Motor neuron (in vitro differentiated cells): ENCODE data around the gene RNF144B. TPM values are rescaled to one million over a fixed set of nuclear protein-coding genes. Genes with fewer than 3 reads are reported as not detected.

ENCODE experiments used
- ATAC-seq, 8 experiments: fragments of 200-7000 bp; cut with Tn5 transposase; replicated peaks in 6 of 8; 2 replicates each; pipeline ENCODE4 v1.8.0; 2021; ENCODE audit warnings: mild to moderate bottlenecking in 8 of 8, moderate library complexity in 8 of 8
- H3K27ac ChIP-seq, 2 donors: fragments of 250-450 bp; sonication (Bioruptor Pico); 2 replicates each; pipeline ENCODE4 v1.9.0; 2021; ENCODE audit warnings: antibody characterized with exemption in 2 of 2, mild to moderate bottlenecking in 2 of 2, moderate library complexity in 1 of 2
- H3K4me1 ChIP-seq, 2 donors: fragments of 250-450 bp; sonication (Bioruptor Pico); replicated peaks in 1 of 2; 2 replicates each; pipeline ENCODE4 v1.6.1; 2021; ENCODE audit warnings: antibody characterized with exemption in 2 of 2, mild to moderate bottlenecking in 2 of 2, moderate library complexity in 1 of 2
- H3K4me3 ChIP-seq, 5 donors: fragments of 250-450 bp; sonication (Bioruptor Pico); 2 replicates each; pipeline ENCODE4 v1.9.0; 2021; ENCODE audit warnings: antibody characterized with exemption in 5 of 5, mild to moderate bottlenecking in 5 of 5, moderate library complexity in 4 of 5
- WGBS, 10 experiments: fragments of 450-650 bp; shearing (Covaris generic); methylation state at CpG; one replicate each; pipeline ENCODE4 v1.0.0; 2022; 5-methylcytosine and 5-hydroxymethylcytosine counted together
- in situ Hi-C, 9 experiments: fragments of 400-800 bp; cut with MboI; loops; one replicate each; pipeline ENCODE4 v1.15.0; 2021; ENCODE audit warnings: low sequenced_read_pairs in 9 of 9, low pct_unique_long_range_greater_than_20kb in 2 of 9; ENCODE audit not compliant: unreplicated experiment in 9 of 9
- total RNA-seq, 8 experiments: library from RNA; unstranded; fragments of 300-600 nt; gene quantifications; 2 replicates each; pipeline versions ENCODE4 v1.2.3 to v1.2.4, GENCODE V29; 2022

RNF144B gene
- total RNA-seq, 8 experiments from 2014 or later, result 0.11 to 6.2 (median 0.51) TPM

GRCh38 chr6:18503593-18504231, 116.6 kb downstream of the RNF144B start:
- H3K27ac ChIP-seq, result no peak overlapping the region
- ATAC-seq, result peak; percentile 69 to 88 (median 72)
- WGBS, 10 experiments, result 0 to 80% (median 33%) methylated on average over 1 to 9 of the region's 11 CpGs
- in situ Hi-C loops, result loop anchor here in 6 of 9 experiments (10.0 to 25.0 kb wide), 3 partner anchors 166 to 191 kb away; no protein-coding TSS in a partner anchor
- peaks cover 2 to 3% of the 10 kb centered on the region in 2 donors for H3K4me1 ChIP-seq
- H3K4me3 ChIP-seq, result no peak overlapping the region

GRCh38 chr6:18504232-18504596, 117.1 kb downstream of the RNF144B start:
- no peak overlapping the region for H3K27ac ChIP-seq
- ATAC-seq, result no peak
- H3K4me1 ChIP-seq, result peaks cover 2 to 3% of the 10 kb centered on the region in 2 donors
- H3K4me3 ChIP-seq, result no peak overlapping the region
- in situ Hi-C loops, result loop anchor here in 6 of 9 experiments (10.0 to 25.0 kb wide), 3 partner anchors 167 to 192 kb away; no protein-coding TSS in a partner anchor
- 0 to 44% (median 29%) methylated on average over 1 to 2 of the region's 2 CpGs; no CpG with 5 or more reads in 3 of the 10 experiments for WGBS, 10 experiments

- H3K4me1 ChIP-seq, result peaks cover 2 to 3% of the 10 kb centered on the region in 2 donors
- 60 to 93% (median 64%) methylated on average over 3 to 13 of the region's 15 CpGs; no CpG with 5 or more reads in 1 of the 10 experiments for WGBS, 10 experiments
- no peak overlapping the region for H3K27ac ChIP-seq
- H3K4me3 ChIP-seq, result no peak overlapping the region
- in situ Hi-C loops, result loop anchor here in 6 of 9 experiments (10.0 to 25.0 kb wide), 3 partner anchors 169 to 194 kb away; no protein-coding TSS in a partner anchor
- ATAC-seq, result peak in 5 of 8 experiments; percentile 71 to 88 (median 83)
Observed at GRCh38 chr6:18506382-18507017, 119.3 kb downstream of the RNF144B start.

GRCh38 chr6:18507018-18507415, 119.9 kb downstream of the RNF144B start:
- in situ Hi-C loops, result loop anchor here in 6 of 9 experiments (10.0 to 25.0 kb wide), 3 partner anchors 170 to 195 kb away; no protein-coding TSS in a partner anchor
- 45 to 100% (median 81%) methylated on average over 1 to 7 of the region's 7 CpGs; no CpG with 5 or more reads in 2 of the 10 experiments for WGBS, 10 experiments

GRCh38 chr6:18507561-18507960, 120.4 kb downstream of the RNF144B start:
- H3K4me3 ChIP-seq, result no peak overlapping the region
- 0 to 100% (median 91%) methylated on average over 1 to 2 of the region's 2 CpGs; no CpG with 5 or more reads in 2 of the 10 experiments for WGBS, 10 experiments
- H3K4me1 ChIP-seq, result peaks cover 2 to 3% of the 10 kb centered on the region in 2 donors
- ATAC-seq, result no peak
- in situ Hi-C loops, result loop anchor here in 6 of 9 experiments (10.0 to 25.0 kb wide), 3 partner anchors 170 to 195 kb away; no protein-coding TSS in a partner anchor
- no peak overlapping the region for H3K27ac ChIP-seq

More at GRCh38 chr6:18507018-18507415, 119.9 kb downstream of the RNF144B start:
- peak; percentile 32 to 69 (median 46) for ATAC-seq
- Histone ChIP-seq H3K4me1 (peaks cover 2 to 3% of the 10 kb centered on the region in 2 donors), H3K4me3 (no peak overlapping the region), H3K27ac (no peak overlapping the region)

- no peak overlapping the region for H3K4me3 ChIP-seq
- 0 to 100% (median 60%) methylated on average over 1 to 3 of the region's 3 CpGs; no CpG with 5 or more reads in 3 of the 10 experiments for WGBS, 10 experiments
- ATAC-seq, result no peak
Observed at GRCh38 chr6:18509871-18510643, 122.9 kb downstream of the RNF144B start.

GRCh38 chr6:18510644-18511033, 123.5 kb downstream of the RNF144B start:
- in situ Hi-C loops, result loop anchor here in 5 of 9 experiments (25.0 kb wide), 2 partner anchors 173 to 198 kb away; no protein-coding TSS in a partner anchor
- no peak for ATAC-seq
- WGBS, 10 experiments, result 17 to 100% (median 64%) methylated on average over 1 to 2 of the region's 2 CpGs; no CpG with 5 or more reads in 6 of the 10 experiments

More at GRCh38 chr6:18509871-18510643, 122.9 kb downstream of the RNF144B start:
- Histone ChIP-seq H3K4me1 (peaks cover 2 to 3% of the 10 kb centered on the region in 2 donors), H3K27ac (no peak overlapping the region)
- in situ Hi-C loops, result loop anchor here in 6 of 9 experiments (10.0 to 25.0 kb wide), 3 partner anchors 173 to 198 kb away; no protein-coding TSS in a partner anchor

GRCh38 chr6:18511211-18511610, 124.1 kb downstream of the RNF144B start:
- in situ Hi-C loops, result loop anchor here in 5 of 9 experiments (25.0 kb wide), 2 partner anchors 174 to 199 kb away; no protein-coding TSS in a partner anchor
- Histone ChIP-seq H3K27ac (no peak overlapping the region), H3K4me3 (no peak overlapping the region), H3K4me1 (peaks cover 2 to 3% of the 10 kb centered on the region in 2 donors)
- WGBS, 10 experiments, result 54 to 100% (median 65%) methylated on average over 1 to 6 of the region's 8 CpGs; no CpG with 5 or more reads in 1 of the 10 experiments
- ATAC-seq, result no peak

More at GRCh38 chr6:18510644-18511033, 123.5 kb downstream of the RNF144B start:
- Histone ChIP-seq H3K27ac (no peak overlapping the region), H3K4me3 (no peak overlapping the region), H3K4me1 (peaks cover 2 to 3% of the 10 kb centered on the region in 2 donors)

GRCh38 chr6:18513253-18513798, 126.2 kb downstream of the RNF144B start:
- no peak overlapping the region for H3K4me3 ChIP-seq
- no peak for ATAC-seq
- WGBS, 10 experiments, result 0 to 92% (median 80%) methylated on average over 1 to 2 of the region's 2 CpGs; no CpG with 5 or more reads in 3 of the 10 experiments
- no peak overlapping the region for H3K27ac ChIP-seq
- in situ Hi-C loops, result loop anchor here in 5 of 9 experiments (25.0 kb wide), 2 partner anchors 176 to 201 kb away; no protein-coding TSS in a partner anchor
- H3K4me1 ChIP-seq, result no peaks in the 10 kb centered on the region

GRCh38 chr6:18514180-18514579, 127.0 kb downstream of the RNF144B start:
- Histone ChIP-seq H3K27ac (no peak overlapping the region), H3K4me3 (no peak overlapping the region), H3K4me1 (no peaks in the 10 kb centered on the region)
- WGBS, 10 experiments, result 18 to 100% (median 85%) methylated on average over 1 to 5 of the region's 7 CpGs
- in situ Hi-C loops, result loop anchor here in 5 of 9 experiments (25.0 kb wide), 2 partner anchors 177 to 202 kb away; no protein-coding TSS in a partner anchor
- no peak for ATAC-seq

- Histone ChIP-seq H3K4me3 (no peak overlapping the region), H3K4me1 (no peaks in the 10 kb centered on the region), H3K27ac (no peak overlapping the region)
- in situ Hi-C loops, result loop anchor here in 5 of 9 experiments (25.0 kb wide), 2 partner anchors 178 to 203 kb away; no protein-coding TSS in a partner anchor
- WGBS, 10 experiments, result 33 to 100% (median 63%) methylated on average over 1 of the region's 1 CpG; no CpG with 5 or more reads in 4 of the 10 experiments
- no peak for ATAC-seq
Observed at GRCh38 chr6:18515767-18516166, 128.6 kb downstream of the RNF144B start.
